NB4 (cell line): ENCODE data around the gene SRCAP.

Experiments
- CTCF ChIP-seq: IDR thresholded peaks from one replicate; pipeline ENCODE4 v1.5.1; 2012; ENCODE audit warnings: low read depth, low read length
- POLR2A ChIP-seq: IDR thresholded peaks from 2 replicates; pipeline ENCODE4 v1.6.1; 2011; ENCODE audit warnings: mild to moderate bottlenecking; ENCODE audit not compliant: insufficient read length; ENCODE audit errors: extremely low read depth

- TF ChIP-seq CTCF (no peak), POLR2A (no peak)
These were observed 81.0 kb downstream of the SRCAP start for GRCh38 chr16:30780021-30780420.
